Liver (tissue), 9 donors: Measurements from ENCODE around the gene PRM2. TPM values are rescaled to one million over a fixed set of nuclear protein-coding genes. Genes with fewer than 3 reads are reported as not detected.

Source experiments
- DNase-seq: peaks from one replicate; pipeline ENCODE4 v3.0.0-alpha.2; 2017; ENCODE audit warnings: low spot score
- H3K27ac ChIP-seq, 2 donors: one replicate each; pipeline ENCODE4 v1.7.0; 2013; ENCODE audit warnings: inconsistent platforms in 2 of 2, low read length in 2 of 2, control low read depth in 1 of 2, low read depth in 1 of 2, mild to moderate bottlenecking in 1 of 2
- H3K27me3 ChIP-seq, 4 donors: one replicate each; pipeline versions ENCODE4 v1.6.1 to v1.7.0; 2013; ENCODE audit warnings: low read length in 3 of 4, inconsistent platforms in 1 of 4, mild to moderate bottlenecking in 1 of 4, moderate library complexity in 1 of 4; ENCODE audit not compliant: control insufficient read depth in 4 of 4, insufficient read depth in 4 of 4
- H3K36me3 ChIP-seq, 4 donors: one replicate each; pipeline versions ENCODE4 v1.6.1 to v1.7.0; 2013; ENCODE audit warnings: low read length in 3 of 4, mild to moderate bottlenecking in 3 of 4, low read depth in 1 of 4, moderate library complexity in 1 of 4; ENCODE audit not compliant: control insufficient read depth in 4 of 4, insufficient read depth in 3 of 4
- H3K4me1 ChIP-seq, 4 donors: one replicate each; pipeline versions ENCODE4 v1.6.1 to v1.7.0; 2013; ENCODE audit warnings: low read length in 3 of 4, mild to moderate bottlenecking in 3 of 4, moderate library complexity in 1 of 4; ENCODE audit not compliant: control insufficient read depth in 4 of 4, insufficient read depth in 4 of 4
- H3K4me3 ChIP-seq, 3 donors: one replicate each; pipeline versions ENCODE4 v1.6.1 to v1.7.0; 2013; ENCODE audit warnings: low read length in 3 of 3, control low read depth in 1 of 3, low read depth in 1 of 3, mild to moderate bottlenecking in 1 of 3
- H3K9ac ChIP-seq, 2 donors: one replicate each; pipeline ENCODE4 v1.7.0; 2013; ENCODE audit warnings: low read length in 2 of 2, mild to moderate bottlenecking in 2 of 2, moderate library complexity in 2 of 2, control low read depth in 1 of 2, low read depth in 1 of 2
- H3K9me3 ChIP-seq, 4 donors: one replicate each; pipeline versions ENCODE4 v1.6.1 to v1.7.0; 2013; ENCODE audit warnings: low read length in 3 of 4; ENCODE audit not compliant: control insufficient read depth in 4 of 4
- CTCF ChIP-seq: fragments of 150-350 bp; IDR thresholded peaks from 2 replicates; pipeline ENCODE4 v1.5.1; 2017; ENCODE audit warnings: improper control_type of control experiment, low read depth, low read length; ENCODE audit not compliant: missing input control
- EGR1 ChIP-seq, 2 donors: IDR thresholded peaks; 2 replicates each; pipeline ENCODE4 v1.6.1; 2016 to 2018; ENCODE audit warnings: antibody characterized with exemption in 2 of 2, low read depth in 2 of 2
- FOXA1 ChIP-seq: IDR thresholded peaks from 2 replicates; pipeline ENCODE4 v1.6.1; 2016; ENCODE audit warnings: antibody characterized with exemption
- FOXA2 ChIP-seq: IDR thresholded peaks from 2 replicates; pipeline ENCODE4 v1.6.1; 2016; ENCODE audit warnings: antibody characterized with exemption
- GABPA ChIP-seq, 2 donors: IDR thresholded peaks in 1 of 2; conservative IDR thresholded peaks in 1 of 2; 2 replicates each; pipeline ENCODE4 v1.6.1; 2016; ENCODE audit warnings: antibody characterized with exemption in 2 of 2, mild to moderate bottlenecking in 1 of 2, moderate library complexity in 1 of 2
- HNF4A ChIP-seq, 2 donors: conservative IDR thresholded peaks; 2 replicates each; pipeline ENCODE4 v1.6.1; 2016; ENCODE audit warnings: antibody characterized with exemption in 2 of 2, mild to moderate bottlenecking in 2 of 2
- HNF4G ChIP-seq: IDR thresholded peaks from 2 replicates; pipeline ENCODE4 v1.6.1; 2016; ENCODE audit warnings: antibody characterized with exemption
- JUND ChIP-seq, 2 donors: IDR thresholded peaks; 2 replicates each; pipeline ENCODE4 v1.6.1; 2016; ENCODE audit warnings: antibody characterized with exemption in 2 of 2
- MAX ChIP-seq: IDR thresholded peaks from 2 replicates; pipeline ENCODE4 v1.6.1; 2016; ENCODE audit warnings: antibody characterized with exemption
- NR2F2 ChIP-seq: IDR thresholded peaks from 2 replicates; pipeline ENCODE4 v1.6.1; 2016; ENCODE audit warnings: antibody characterized with exemption
- RAD21 ChIP-seq, 2 donors: IDR thresholded peaks; 2 replicates each; pipeline ENCODE4 v1.6.1; 2016; ENCODE audit warnings: antibody characterized with exemption in 2 of 2, mild to moderate bottlenecking in 2 of 2
- RXRA ChIP-seq, 2 donors: IDR thresholded peaks; 2 replicates each; pipeline ENCODE4 v1.6.1; 2017 to 2018; ENCODE audit warnings: antibody characterized with exemption in 2 of 2, mild to moderate bottlenecking in 1 of 2
- SP1 ChIP-seq: IDR thresholded peaks from 2 replicates; pipeline ENCODE4 v1.6.1; 2018; ENCODE audit warnings: antibody characterized with exemption, mild to moderate bottlenecking
- TAF1 ChIP-seq: conservative IDR thresholded peaks from 2 replicates; pipeline ENCODE4 v1.6.1; 2016; ENCODE audit warnings: antibody characterized with exemption, mild to moderate bottlenecking
- YY1 ChIP-seq: IDR thresholded peaks from 2 replicates; pipeline ENCODE4 v1.6.1; 2016; ENCODE audit warnings: antibody characterized with exemption, mild to moderate bottlenecking
- WGBS: extraction: QIAGEN DNeasy Blood & Tissue Kit; methylation state at CpG from one replicate; pipeline ENCODE4 v1.1.7; 2013; 5-methylcytosine and 5-hydroxymethylcytosine counted together
- polyA plus RNA-seq, 2 donors: library from polyadenylated mRNA; stranded (reverse) in 1 of 2; unstranded in 1 of 2; fragments of 200-250 nt in 1 of 2; fragments of >200 nt in 1 of 2; fragmentation: Nextera tagmentation in 1 of 2; extraction: Ambion mirVana in 1 of 2; gene quantifications; one replicate each; pipeline versions ENCODE4 v1.2.1 to v1.2.3, GENCODE V29; 2013 to 2015
- total RNA-seq, 2 donors: library from RNA; depleted of rRNA; stranded (reverse); fragments of >200 nt; gene quantifications; one replicate each; pipeline ENCODE4 v1.2.3, GENCODE V29; 2014
- TF ChIP-seq, protein P1 (sequence below): IDR thresholded peaks from 2 replicates; pipeline ENCODE4 v1.6.1; 2016; ENCODE audit warnings: antibody characterized with exemption
- TF ChIP-seq, protein P2 (sequence below): IDR thresholded peaks from 2 replicates; pipeline ENCODE4 v1.6.1; 2016; ENCODE audit warnings: antibody characterized with exemption, mild to moderate bottlenecking
- TF ChIP-seq, protein P3 (sequence below): IDR thresholded peaks from 2 replicates; pipeline ENCODE4 v1.6.1; 2016; ENCODE audit warnings: antibody characterized with exemption
- donor health status: healthy.
- donor health status: healthy.
- donor health status: healthy.
- donor health status: healthy.
- donor health status: healthy.

Gene PRM2
- total and polyA plus RNA-seq, 4 donors: not detected

GRCh38 chr16:11250786-11251524 lies 25.3 kb downstream of the PRM2 start:
- H3K9ac ChIP-seq: no peak overlapping the region
- H3K27ac ChIP-seq: no peak overlapping the region
- WGBS: 97% methylated on average over 10 of the region's 10 CpGs
- H3K27me3 ChIP-seq: no peaks in the 10 kb centered on the region
- no peaks in the 10 kb centered on the region for H3K9me3 ChIP-seq
- H3K4me3 ChIP-seq: no peak overlapping the region
- H3K36me3 ChIP-seq: peaks cover 0 to 1% (median 0%) of the 10 kb centered on the region in 4 donors
- peaks cover 0 to 13% (median 11%) of the 10 kb centered on the region in 4 donors for H3K4me1 ChIP-seq
- TF ChIP-seq CTCF: no peak
- TF ChIP-seq YY1: no peak
- no peak for TF ChIP-seq HNF4G
- TF ChIP-seq FOXA2: no peak
- no peak for TF ChIP-seq TAF1
- TF ChIP-seq, protein P1, sequence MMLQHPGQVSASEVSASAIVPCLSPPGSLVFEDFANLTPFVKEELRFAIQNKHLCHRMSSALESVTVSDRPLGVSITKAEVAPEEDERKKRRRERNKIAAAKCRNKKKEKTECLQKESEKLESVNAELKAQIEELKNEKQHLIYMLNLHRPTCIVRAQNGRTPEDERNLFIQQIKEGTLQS: no peak
- no peak for TF ChIP-seq MAX
- DNase-seq: no peak

DNA sequence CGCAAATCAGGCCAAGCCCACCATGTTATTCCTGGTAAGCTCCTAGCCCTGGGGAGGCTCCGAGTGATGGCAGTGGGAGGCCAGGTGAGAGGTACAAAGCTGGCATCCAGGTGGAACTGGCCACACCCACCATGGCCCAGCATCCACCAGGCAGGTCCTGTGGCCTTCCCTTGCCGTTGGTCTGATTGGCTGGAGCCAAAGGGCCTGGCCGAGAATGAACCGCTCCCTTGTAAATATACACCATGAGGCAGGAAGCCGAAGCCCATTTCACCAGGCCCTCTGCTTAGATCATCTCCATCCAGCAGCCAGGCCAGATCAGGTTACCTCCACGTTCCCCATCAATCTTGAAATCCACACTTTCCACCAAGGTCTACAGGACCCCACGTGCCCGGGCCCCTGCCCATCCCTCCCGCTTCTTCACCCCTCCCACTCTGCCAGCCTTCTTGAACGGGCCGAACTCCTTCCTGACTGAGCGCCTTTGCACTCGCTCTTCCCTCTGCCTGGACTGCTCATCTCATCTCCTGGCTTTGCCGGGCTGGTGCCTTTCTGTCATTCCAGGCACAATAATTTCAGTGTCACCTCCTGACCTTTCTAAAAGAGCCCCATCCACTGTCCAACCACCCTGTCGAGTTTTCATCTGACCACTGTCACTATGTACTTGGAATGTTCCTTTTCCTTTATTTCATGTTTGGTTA lies 26.0 kb downstream of the PRM2 start:
- TF ChIP-seq TAF1 (no peak), FOXA2 (no peak), RXRA (IDR thresholded peaks at IDR 0.05) (no peak), YY1 (no peak), JUND (IDR thresholded peaks at IDR 0.05) (no peak), RAD21 (IDR thresholded peaks at IDR 0.05) (no peak), SP1 (no peak), FOXA1 (no peak), NR2F2 (no peak), EGR1 (IDR thresholded peaks at IDR 0.05; ENCODE audit: low read depth in 2 of 2) (no peak), CTCF (no peak), HNF4A (conservative IDR thresholded peaks at IDR 0.05) (no peak), HNF4G (no peak), GABPA (IDR thresholded peaks at IDR 0.05 in 1 of 2, conservative IDR thresholded peaks at IDR 0.05 in 1 of 2) (no peak), MAX (no peak)
- TF ChIP-seq, protein P2, sequence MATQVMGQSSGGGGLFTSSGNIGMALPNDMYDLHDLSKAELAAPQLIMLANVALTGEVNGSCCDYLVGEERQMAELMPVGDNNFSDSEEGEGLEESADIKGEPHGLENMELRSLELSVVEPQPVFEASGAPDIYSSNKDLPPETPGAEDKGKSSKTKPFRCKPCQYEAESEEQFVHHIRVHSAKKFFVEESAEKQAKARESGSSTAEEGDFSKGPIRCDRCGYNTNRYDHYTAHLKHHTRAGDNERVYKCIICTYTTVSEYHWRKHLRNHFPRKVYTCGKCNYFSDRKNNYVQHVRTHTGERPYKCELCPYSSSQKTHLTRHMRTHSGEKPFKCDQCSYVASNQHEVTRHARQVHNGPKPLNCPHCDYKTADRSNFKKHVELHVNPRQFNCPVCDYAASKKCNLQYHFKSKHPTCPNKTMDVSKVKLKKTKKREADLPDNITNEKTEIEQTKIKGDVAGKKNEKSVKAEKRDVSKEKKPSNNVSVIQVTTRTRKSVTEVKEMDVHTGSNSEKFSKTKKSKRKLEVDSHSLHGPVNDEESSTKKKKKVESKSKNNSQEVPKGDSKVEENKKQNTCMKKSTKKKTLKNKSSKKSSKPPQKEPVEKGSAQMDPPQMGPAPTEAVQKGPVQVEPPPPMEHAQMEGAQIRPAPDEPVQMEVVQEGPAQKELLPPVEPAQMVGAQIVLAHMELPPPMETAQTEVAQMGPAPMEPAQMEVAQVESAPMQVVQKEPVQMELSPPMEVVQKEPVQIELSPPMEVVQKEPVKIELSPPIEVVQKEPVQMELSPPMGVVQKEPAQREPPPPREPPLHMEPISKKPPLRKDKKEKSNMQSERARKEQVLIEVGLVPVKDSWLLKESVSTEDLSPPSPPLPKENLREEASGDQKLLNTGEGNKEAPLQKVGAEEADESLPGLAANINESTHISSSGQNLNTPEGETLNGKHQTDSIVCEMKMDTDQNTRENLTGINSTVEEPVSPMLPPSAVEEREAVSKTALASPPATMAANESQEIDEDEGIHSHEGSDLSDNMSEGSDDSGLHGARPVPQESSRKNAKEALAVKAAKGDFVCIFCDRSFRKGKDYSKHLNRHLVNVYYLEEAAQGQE: no peak
- TF ChIP-seq, protein P1: no peak
- TF ChIP-seq, protein P3, sequence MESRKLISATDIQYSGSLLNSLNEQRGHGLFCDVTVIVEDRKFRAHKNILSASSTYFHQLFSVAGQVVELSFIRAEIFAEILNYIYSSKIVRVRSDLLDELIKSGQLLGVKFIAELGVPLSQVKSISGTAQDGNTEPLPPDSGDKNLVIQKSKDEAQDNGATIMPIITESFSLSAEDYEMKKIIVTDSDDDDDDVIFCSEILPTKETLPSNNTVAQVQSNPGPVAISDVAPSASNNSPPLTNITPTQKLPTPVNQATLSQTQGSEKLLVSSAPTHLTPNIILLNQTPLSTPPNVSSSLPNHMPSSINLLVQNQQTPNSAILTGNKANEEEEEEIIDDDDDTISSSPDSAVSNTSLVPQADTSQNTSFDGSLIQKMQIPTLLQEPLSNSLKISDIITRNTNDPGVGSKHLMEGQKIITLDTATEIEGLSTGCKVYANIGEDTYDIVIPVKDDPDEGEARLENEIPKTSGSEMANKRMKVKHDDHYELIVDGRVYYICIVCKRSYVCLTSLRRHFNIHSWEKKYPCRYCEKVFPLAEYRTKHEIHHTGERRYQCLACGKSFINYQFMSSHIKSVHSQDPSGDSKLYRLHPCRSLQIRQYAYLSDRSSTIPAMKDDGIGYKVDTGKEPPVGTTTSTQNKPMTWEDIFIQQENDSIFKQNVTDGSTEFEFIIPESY: no peak
- Histone ChIP-seq H3K9me3 (no peaks in the 10 kb centered on the region), H3K4me1 (peaks cover 7 to 17% (median 13%) of the 10 kb centered on the region in 4 donors), H3K4me3 (no peak overlapping the region), H3K27me3 (no peaks in the 10 kb centered on the region), H3K36me3 (peaks cover 0 to 1% (median 0%) of the 10 kb centered on the region in 4 donors), H3K27ac (no peak overlapping the region), H3K9ac (no peak overlapping the region)
- 80% methylated on average over 16 of the region's 16 CpGs for WGBS
- no peak for DNase-seq
